B cell (primary cell): ENCODE data around the gene WDR18. TPM values are rescaled to one million over a fixed set of nuclear protein-coding genes. Genes with fewer than 3 reads are reported as not detected.

Experiments used
- ATAC-seq: fragments of 200-7000 bp; cut with Tn5 transposase; one replicate; pipeline ENCODE4 v1.10.0; 2021; ENCODE audit warnings: low read depth, mild to moderate bottlenecking, moderate number of reproducible peaks, moderate library complexity
- CTCF ChIA-PET: fragments of 350-600 bp; sonication (Branson Sonifier 250); formaldehyde crosslinking; loops from one replicate; lab custom pipeline; 2021; ENCODE audit warnings: antibody characterized with exemption, inconsistent platforms; lab: Charles Lee
- POLR2A ChIA-PET: fragments of 350-600 bp; sonication (Branson Sonifier 250); formaldehyde crosslinking; loops from one replicate; lab custom pipeline; 2021; ENCODE audit warnings: antibody characterized with exemption; lab: Charles Lee
- DNase-seq: peaks from one replicate; pipeline ENCODE4 v3.0.0; 2013
- H2AFZ ChIP-seq: 2 replicates; pipeline ENCODE4 v1.6.1; 2012; ENCODE audit warnings: mild to moderate bottlenecking, low read depth, low read length; ENCODE audit not compliant: insufficient read depth, poor library complexity, severe bottlenecking
- H3K27ac ChIP-seq, 2 donors: 1 replicate in 1 of 2; 2 replicates in 1 of 2; pipeline ENCODE4 v1.5.1; 2012 to 2013; ENCODE audit warnings: low read length in 2 of 2, mild to moderate bottlenecking in 2 of 2, moderate library complexity in 1 of 2
- H3K27me3 ChIP-seq, 4 experiments: fragments of 200-600 bp in 1 of 4; sonication (generic) in 1 of 4; replicated peaks in 1 of 4; 1 replicate in 2 of 4; 2 replicates in 2 of 4; pipeline versions ENCODE4 v1.6.1 to v1.7.0; 2013 to 2016; ENCODE audit warnings: low read length in 3 of 4, mild to moderate bottlenecking in 2 of 4, mixed read lengths in 1 of 4, moderate library complexity in 1 of 4; ENCODE audit not compliant: insufficient read depth in 4 of 4, control insufficient read depth in 3 of 4; ENCODE audit errors: control extremely low read depth in 1 of 4
- H3K36me3 ChIP-seq, 2 experiments: replicated peaks in 1 of 2; 1 replicate in 1 of 2; 2 replicates in 1 of 2; pipeline versions ENCODE4 v1.6.1 to v1.7.1; 2013; ENCODE audit warnings: low read length in 1 of 2; ENCODE audit not compliant: insufficient read depth in 2 of 2, control insufficient read depth in 1 of 2; ENCODE audit errors: control extremely low read depth in 1 of 2, extremely low read depth in 1 of 2
- H3K4me1 ChIP-seq, 2 donors: fragments of 200-600 bp in 1 of 2; sonication (generic) in 1 of 2; 1 replicate in 1 of 2; 2 replicates in 1 of 2; pipeline versions ENCODE4 v1.5.1 to v1.6.1; 2013 to 2017; ENCODE audit warnings: low read length in 2 of 2; ENCODE audit not compliant: control insufficient read depth in 2 of 2, insufficient read depth in 2 of 2
- H3K4me2 ChIP-seq: replicated peaks from 2 replicates; pipeline ENCODE3; 2012; ENCODE audit warnings: mild to moderate bottlenecking, low read depth, low read length; ENCODE audit not compliant: poor library complexity, severe bottlenecking
- H3K4me3 ChIP-seq, 5 experiments: fragments of 200-600 bp in 1 of 5; sonication (generic) in 1 of 5; 1 replicate in 3 of 5; 2 replicates in 2 of 5; pipeline versions ENCODE4 v1.5.1 to v1.7.0; 2011 to 2016; ENCODE audit warnings: low read length in 4 of 5, mild to moderate bottlenecking in 4 of 5, low read depth in 2 of 5, control low read depth in 1 of 5, moderate library complexity in 1 of 5; ENCODE audit not compliant: insufficient read depth in 1 of 5; ENCODE audit errors: control extremely low read depth in 1 of 5, extremely low read depth in 1 of 5
- H3K79me2 ChIP-seq: fragments of 200-600 bp; sonication (generic); one replicate; pipeline ENCODE4 v1.6.0; 2016; ENCODE audit warnings: low read length; ENCODE audit not compliant: control insufficient read depth, insufficient read depth
- H3K9ac ChIP-seq: fragments of 200-600 bp; sonication (generic); 2 replicates; pipeline ENCODE4 v1.6.1; 2017; ENCODE audit warnings: mild to moderate bottlenecking, low read length, moderate library complexity
- H3K9me3 ChIP-seq, 3 donors: one replicate each; pipeline versions ENCODE4 v1.6.1 to v1.7.1; 2013; ENCODE audit warnings: low read length in 2 of 3; ENCODE audit not compliant: control insufficient read depth in 2 of 3, insufficient read depth in 1 of 3; ENCODE audit errors: control extremely low read depth in 1 of 3
- H4K20me1 ChIP-seq: 2 replicates; pipeline ENCODE4 v1.6.0; 2012; ENCODE audit warnings: mild to moderate bottlenecking, low read length; ENCODE audit not compliant: insufficient read depth, control insufficient read depth, poor library complexity, severe bottlenecking
- H3K27ac Mint-ChIP-seq: one replicate; pipeline ENCODE4 v1.8.0; 2021; ENCODE audit warnings: mixed read lengths
- H3K27me3 Mint-ChIP-seq: one replicate; pipeline ENCODE4 v1.8.0; 2021; ENCODE audit warnings: mixed read lengths
- H3K4me1 Mint-ChIP-seq: one replicate; pipeline ENCODE4 v1.8.0; 2021; ENCODE audit warnings: mixed read lengths
- H3K4me3 Mint-ChIP-seq: one replicate; pipeline ENCODE4 v1.8.0; 2021; ENCODE audit warnings: mixed read lengths
- H3K9me3 Mint-ChIP-seq: one replicate; pipeline ENCODE4 v1.8.0; 2022; ENCODE audit warnings: mixed read lengths; ENCODE audit not compliant: insufficient read depth
- CTCF ChIP-seq: fragments of 200-600 bp; IDR thresholded peaks from one replicate; pipeline ENCODE4 v1.8.0; 2022; ENCODE audit warnings: antibody characterized with exemption, mild to moderate bottlenecking
- EZH2 ChIP-seq: IDR thresholded peaks from 2 replicates; pipeline ENCODE4 v1.6.1; 2012; ENCODE audit warnings: borderline replicate concordance, low read depth, mild to moderate bottlenecking, moderate library complexity, low read length; ENCODE audit not compliant: insufficient read depth, poor library complexity, severe bottlenecking
- WGBS: methylation state at CpG from one replicate; pipeline ENCODE4 v1.1.5; 2013; ENCODE audit warnings: missing lambda C conversion rate; ENCODE audit not compliant: insufficient coverage; 5-methylcytosine and 5-hydroxymethylcytosine counted together
- intact Hi-C: fragments of 100-400 bp; cut with micrococcal nuclease; formaldehyde crosslinking; loops from one replicate; pipeline ENCODE4 v1.10.0; 2022
- polyA plus RNA-seq: library from polyadenylated mRNA; depleted of rRNA; stranded (reverse); fragments of >200 nt; gene quantifications from 2 replicates; pipeline ENCODE4 v1.2.3, GENCODE V29; 2012
- total RNA-seq, 2 donors: library from RNA; stranded (reverse); fragments of 120-200 nt in 1 of 2; gene quantifications; 1 replicate in 1 of 2; 2 replicates in 1 of 2; pipeline versions ENCODE4 v1.2.3 to v1.2.4, GENCODE V29; 2013 to 2022

The WDR18 gene
- total and polyA plus RNA-seq, 2 donors (not counting 1 experiment from before 2014, with no cell fraction given), result 48.5 to 60.5 TPM

DNA sequence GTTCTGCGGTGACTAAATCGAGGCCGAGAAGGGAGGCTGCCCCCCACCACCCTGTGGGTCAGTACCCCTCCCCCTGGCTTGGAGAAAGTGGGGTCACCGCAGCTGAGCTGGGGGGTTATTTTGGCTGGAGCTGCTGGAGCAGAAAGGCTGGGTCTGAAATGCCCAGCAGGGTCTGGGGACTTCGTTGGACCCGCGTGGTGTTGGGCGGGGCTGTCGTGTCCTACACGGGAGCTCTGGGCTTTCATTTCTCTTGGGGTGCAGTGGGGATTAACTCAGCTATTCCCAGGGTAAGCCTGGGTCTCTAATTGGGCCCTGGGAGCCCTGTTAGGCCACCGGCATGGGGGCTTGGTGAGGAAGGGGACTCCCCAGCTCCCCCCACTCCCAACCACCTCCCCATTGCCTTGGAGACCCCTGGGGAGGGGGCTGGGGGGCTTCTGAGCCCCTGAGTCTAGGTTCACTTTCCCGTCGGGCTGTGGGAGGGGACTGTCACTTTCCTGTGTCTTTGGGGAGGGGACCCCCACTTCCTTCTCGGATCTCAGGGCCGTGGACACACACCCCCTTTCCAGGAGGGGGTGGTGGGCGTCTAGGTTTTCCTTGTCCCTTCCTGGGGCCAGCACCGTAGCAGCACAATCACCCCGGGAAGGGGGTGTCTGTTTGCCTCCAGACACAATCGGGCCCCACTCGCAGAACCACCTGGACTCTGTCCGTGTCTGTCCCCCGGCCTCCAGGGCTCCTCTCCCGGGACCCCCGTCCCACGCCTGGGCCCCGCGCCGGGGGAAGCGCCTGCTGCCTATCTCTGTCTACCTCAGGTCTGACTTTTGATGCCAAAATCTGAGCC is 10.2 kb upstream of the WDR18 start:
- 94% methylated on average over 16 of the region's 29 CpGs for WGBS
- POLR2A ChIA-PET, result no interaction called here

More for the DNA sequence above, 10.2 kb upstream of the WDR18 start:
- Histone ChIP-seq H4K20me1 (no peaks in the 10 kb centered on the region), H3K9ac (no peak overlapping the region), H3K4me2 (no peak overlapping the region), H3K4me1 (no peaks in the 10 kb centered on the region), H3K36me3 (peaks cover 6 to 24% of the 10 kb centered on the region in 2 experiments), H3K27me3 (no peaks in the 10 kb centered on the region), H2AFZ (no peak overlapping the region), H3K9me3 (peaks cover 0 to 21% (median 6%) of the 10 kb centered on the region in 3 donors), H3K27ac (no peak overlapping the region), H3K79me2 (no peaks in the 10 kb centered on the region), H3K4me3 (no peak overlapping the region)
- Mint-ChIP-seq H3K4me1 (no peaks in the 10 kb centered on the region), H3K9me3 (peaks cover 4% of the 10 kb centered on the region), H3K27ac (no peak overlapping the region), H3K4me3 (no peak overlapping the region), H3K27me3 (no peaks in the 10 kb centered on the region)
- TF ChIP-seq EZH2 (no peak), CTCF (no peak)
- intact Hi-C loops, result no loop called here
- CTCF ChIA-PET, result no interaction called here
- DNase-seq (no peak), ATAC-seq (no peak)
